GM23248 (cell line): ENCODE data around the gene SH3BGRL.

ENCODE experiments used
- EZH2 ChIP-seq: fragments of 200-600 bp; sonication (generic); IDR thresholded peaks from 2 replicates; pipeline ENCODE4 v1.6.1; 2018; ENCODE audit warnings: antibody characterized with exemption, mild to moderate bottlenecking; ENCODE audit not compliant: insufficient read depth, poor library complexity, severe bottlenecking
- EZH2phosphoT487 ChIP-seq: fragments of 200-600 bp; sonication (generic); IDR thresholded peaks from 2 replicates; pipeline ENCODE4 v1.6.1; 2018; ENCODE audit warnings: antibody characterized with exemption, moderate library complexity, mild to moderate bottlenecking, low read depth; ENCODE audit not compliant: insufficient read depth

DNA sequence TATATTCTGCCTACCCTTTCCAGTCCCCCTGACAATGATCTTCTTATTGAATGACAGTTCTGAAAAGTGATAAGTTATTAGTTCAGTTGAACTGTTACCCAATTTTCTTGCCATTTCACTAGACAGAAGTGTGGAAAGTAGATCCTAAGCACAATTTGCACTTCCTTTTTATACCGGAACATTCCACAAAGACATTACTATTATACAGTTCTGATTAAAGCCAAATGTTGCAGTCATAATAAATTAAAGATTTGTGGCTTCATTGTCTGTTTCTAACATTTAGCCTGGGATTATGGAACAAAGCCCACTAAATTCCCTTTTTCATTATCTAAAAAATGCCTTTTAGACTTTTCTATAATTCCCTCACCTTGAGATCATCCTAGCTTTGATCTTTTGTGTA, 13.8 kb downstream of the SH3BGRL start:
- TF ChIP-seq EZH2: no peak
- no peak for TF ChIP-seq EZH2phosphoT487
